ENCODE measurements around the gene GJC2. TPM values are rescaled to one million over a fixed set of nuclear protein-coding genes. Genes with fewer than 3 reads are reported as not detected.

GJC2 gene
- total RNA-seq, 1 experiment from 2014 or later, result 0.72 TPM

DNA sequence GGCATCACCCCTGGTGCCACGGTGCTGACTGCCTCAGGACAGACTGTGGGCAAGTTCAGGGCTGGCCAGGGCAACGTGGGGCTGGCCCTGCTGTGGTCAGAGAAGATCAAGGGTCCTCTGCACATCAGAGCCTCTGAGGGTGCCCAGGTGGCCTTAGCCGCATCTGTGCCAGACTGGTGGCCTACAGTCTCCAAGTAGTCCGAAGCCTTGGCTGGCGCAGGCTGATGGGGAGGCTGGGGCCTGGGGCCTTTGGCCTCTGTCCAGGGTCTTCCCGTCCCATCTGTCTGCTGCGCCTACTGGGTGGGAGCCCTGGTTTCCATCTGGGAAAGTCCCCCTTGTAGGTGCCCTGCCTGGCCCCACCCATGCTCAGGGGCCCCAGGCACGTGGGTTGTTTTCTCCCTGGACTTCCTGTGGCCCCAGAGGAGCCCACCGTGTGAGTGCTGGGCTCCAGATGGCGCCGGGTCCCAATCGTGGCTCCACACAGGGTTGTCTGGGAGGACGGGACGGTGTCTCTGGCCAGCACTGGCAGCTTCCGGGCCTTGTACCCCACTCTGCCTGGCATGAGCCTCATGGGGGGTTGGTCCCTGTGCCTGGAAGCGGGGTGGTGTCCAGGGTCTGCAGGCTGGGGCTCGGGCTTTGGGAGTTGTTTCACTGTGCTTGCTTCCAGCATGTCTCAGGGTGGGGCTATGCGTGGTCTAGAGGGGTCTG is 25.7 kb downstream of the GJC2 start:
- no peaks in the 10 kb centered on the region for H3K4me1 Mint-ChIP-seq
- DNase-seq (ENCODE audit: low spot score), result no peak
- ChIA-PET CTCF (interaction anchor here (1.1 to 2.7 kb wide), 6 partner anchors 9 to 283 kb away, joined by 4 to 18 read pairs (median 12); partner anchors contain the start of gene IBA57), POLR2A (no interaction called here)
- ATAC-seq, result no peak
- H3K4me3 Mint-ChIP-seq, result no peak overlapping the region
- no peaks in the 10 kb centered on the region for H3K27me3 Mint-ChIP-seq (ENCODE audit: low read depth)
- no peaks in the 10 kb centered on the region for H3K9me3 Mint-ChIP-seq
- TF ChIP-seq EMX1 (CRISPR knock-in tag; IDR thresholded peaks at IDR 0.05) (no peak), JUN (CRISPR knock-in tag; IDR thresholded peaks at IDR 0.05) (no peak), ZNF317 (CRISPR knock-in tag; IDR thresholded peaks at IDR 0.05; ENCODE audit: borderline replicate concordance, low read depth) (no peak), RELA (CRISPR knock-in tag; IDR thresholded peaks at IDR 0.05; ENCODE audit: borderline replicate concordance) (no peak), ZNF219 (CRISPR knock-in tag; IDR thresholded peaks at IDR 0.05; ENCODE audit: borderline replicate concordance) (no peak)
- no peak overlapping the region for H3K27ac Mint-ChIP-seq
- no peaks in the 10 kb centered on the region for H3K36me3 Mint-ChIP-seq

DNA sequence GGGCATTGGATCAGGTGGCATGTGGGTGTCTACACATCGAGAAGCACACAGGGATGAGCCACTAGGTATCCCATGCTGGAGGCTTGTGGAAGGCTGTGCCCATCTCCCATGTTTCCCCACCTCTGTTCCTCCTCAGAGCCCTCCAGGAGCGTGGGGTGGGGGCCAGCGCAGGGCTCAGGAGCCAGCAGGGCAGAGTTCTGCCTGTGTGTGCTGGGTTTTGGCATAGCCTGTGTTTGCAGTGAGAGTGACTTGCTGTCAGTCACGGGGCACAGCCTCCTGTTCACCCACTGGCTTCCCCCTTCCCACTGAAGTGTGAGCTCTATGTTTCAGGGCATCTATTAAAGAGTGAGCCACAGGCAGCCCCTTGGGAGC is 26.3 kb downstream of the GJC2 start:
- no peak overlapping the region for H3K27ac Mint-ChIP-seq
- no peaks in the 10 kb centered on the region for H3K4me1 Mint-ChIP-seq
- H3K27me3 Mint-ChIP-seq (ENCODE audit: low read depth), result no peaks in the 10 kb centered on the region
- DNase-seq (ENCODE audit: low spot score) (no peak), ATAC-seq (no peak)
- H3K9me3 Mint-ChIP-seq, result no peaks in the 10 kb centered on the region
- POLR2A ChIA-PET, result no interaction called here
- CTCF ChIA-PET, result interaction anchor here (0.9 to 1.3 kb wide), 2 partner anchors 11 to 45 kb away, joined by 3 read pairs; no protein-coding TSS in a partner anchor
- H3K36me3 Mint-ChIP-seq, result no peaks in the 10 kb centered on the region
- no peak overlapping the region for H3K4me3 Mint-ChIP-seq
- TF ChIP-seq, protein P1, sequence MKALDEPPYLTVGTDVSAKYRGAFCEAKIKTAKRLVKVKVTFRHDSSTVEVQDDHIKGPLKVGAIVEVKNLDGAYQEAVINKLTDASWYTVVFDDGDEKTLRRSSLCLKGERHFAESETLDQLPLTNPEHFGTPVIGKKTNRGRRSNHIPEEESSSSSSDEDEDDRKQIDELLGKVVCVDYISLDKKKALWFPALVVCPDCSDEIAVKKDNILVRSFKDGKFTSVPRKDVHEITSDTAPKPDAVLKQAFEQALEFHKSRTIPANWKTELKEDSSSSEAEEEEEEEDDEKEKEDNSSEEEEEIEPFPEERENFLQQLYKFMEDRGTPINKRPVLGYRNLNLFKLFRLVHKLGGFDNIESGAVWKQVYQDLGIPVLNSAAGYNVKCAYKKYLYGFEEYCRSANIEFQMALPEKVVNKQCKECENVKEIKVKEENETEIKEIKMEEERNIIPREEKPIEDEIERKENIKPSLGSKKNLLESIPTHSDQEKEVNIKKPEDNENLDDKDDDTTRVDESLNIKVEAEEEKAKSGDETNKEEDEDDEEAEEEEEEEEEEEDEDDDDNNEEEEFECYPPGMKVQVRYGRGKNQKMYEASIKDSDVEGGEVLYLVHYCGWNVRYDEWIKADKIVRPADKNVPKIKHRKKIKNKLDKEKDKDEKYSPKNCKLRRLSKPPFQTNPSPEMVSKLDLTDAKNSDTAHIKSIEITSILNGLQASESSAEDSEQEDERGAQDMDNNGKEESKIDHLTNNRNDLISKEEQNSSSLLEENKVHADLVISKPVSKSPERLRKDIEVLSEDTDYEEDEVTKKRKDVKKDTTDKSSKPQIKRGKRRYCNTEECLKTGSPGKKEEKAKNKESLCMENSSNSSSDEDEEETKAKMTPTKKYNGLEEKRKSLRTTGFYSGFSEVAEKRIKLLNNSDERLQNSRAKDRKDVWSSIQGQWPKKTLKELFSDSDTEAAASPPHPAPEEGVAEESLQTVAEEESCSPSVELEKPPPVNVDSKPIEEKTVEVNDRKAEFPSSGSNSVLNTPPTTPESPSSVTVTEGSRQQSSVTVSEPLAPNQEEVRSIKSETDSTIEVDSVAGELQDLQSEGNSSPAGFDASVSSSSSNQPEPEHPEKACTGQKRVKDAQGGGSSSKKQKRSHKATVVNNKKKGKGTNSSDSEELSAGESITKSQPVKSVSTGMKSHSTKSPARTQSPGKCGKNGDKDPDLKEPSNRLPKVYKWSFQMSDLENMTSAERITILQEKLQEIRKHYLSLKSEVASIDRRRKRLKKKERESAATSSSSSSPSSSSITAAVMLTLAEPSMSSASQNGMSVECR (CRISPR knock-in tag; IDR thresholded peaks at IDR 0.05; ENCODE audit: borderline replicate concordance), result no peak
- TF ChIP-seq, protein P2, sequence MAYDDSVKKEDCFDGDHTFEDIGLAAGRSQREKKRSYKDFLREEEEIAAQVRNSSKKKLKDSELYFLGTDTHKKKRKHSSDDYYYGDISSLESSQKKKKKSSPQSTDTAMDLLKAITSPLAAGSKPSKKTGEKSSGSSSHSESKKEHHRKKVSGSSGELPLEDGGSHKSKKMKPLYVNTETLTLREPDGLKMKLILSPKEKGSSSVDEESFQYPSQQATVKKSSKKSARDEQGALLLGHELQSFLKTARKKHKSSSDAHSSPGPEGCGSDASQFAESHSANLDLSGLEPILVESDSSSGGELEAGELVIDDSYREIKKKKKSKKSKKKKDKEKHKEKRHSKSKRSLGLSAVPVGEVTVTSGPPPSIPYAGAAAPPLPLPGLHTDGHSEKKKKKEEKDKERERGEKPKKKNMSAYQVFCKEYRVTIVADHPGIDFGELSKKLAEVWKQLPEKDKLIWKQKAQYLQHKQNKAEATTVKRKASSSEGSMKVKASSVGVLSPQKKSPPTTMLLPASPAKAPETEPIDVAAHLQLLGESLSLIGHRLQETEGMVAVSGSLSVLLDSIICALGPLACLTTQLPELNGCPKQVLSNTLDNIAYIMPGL (CRISPR knock-in tag; IDR thresholded peaks at IDR 0.05), result no peak
- TF ChIP-seq ELF4 (CRISPR knock-in tag; IDR thresholded peaks at IDR 0.05; ENCODE audit: low read depth), result no peak
- TF ChIP-seq HMGA2 (CRISPR knock-in tag; IDR thresholded peaks at IDR 0.05), result no peak
- no peak for TF ChIP-seq RELA (CRISPR knock-in tag; IDR thresholded peaks at IDR 0.05; ENCODE audit: borderline replicate concordance)
- no peak for TF ChIP-seq RORB (CRISPR knock-in tag; IDR thresholded peaks at IDR 0.05)
- no peak for TF ChIP-seq ZNF263 (CRISPR knock-in tag; IDR thresholded peaks at IDR 0.05; ENCODE audit: low read depth)
- TF ChIP-seq TEAD1 (CRISPR knock-in tag; IDR thresholded peaks at IDR 0.05), result no peak
- TF ChIP-seq MXD4 (CRISPR knock-in tag; IDR thresholded peaks at IDR 0.05; ENCODE audit: borderline replicate concordance), result no peak
- no peak for TF ChIP-seq GRHL2 (CRISPR knock-in tag; IDR thresholded peaks at IDR 0.05; ENCODE audit: insufficient replicate concordance, severe bottlenecking)
- TF ChIP-seq, protein P3, sequence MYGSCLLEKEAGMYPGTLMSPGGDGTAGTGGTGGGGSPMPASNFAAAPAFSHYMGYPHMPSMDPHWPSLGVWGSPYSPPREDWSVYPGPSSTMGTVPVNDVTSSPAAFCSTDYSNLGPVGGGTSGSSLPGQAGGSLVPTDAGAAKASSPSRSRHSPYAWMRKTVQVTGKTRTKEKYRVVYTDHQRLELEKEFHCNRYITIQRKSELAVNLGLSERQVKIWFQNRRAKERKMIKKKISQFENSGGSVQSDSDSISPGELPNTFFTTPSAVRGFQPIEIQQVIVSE (CRISPR knock-in tag; IDR thresholded peaks at IDR 0.05; ENCODE audit: borderline replicate concordance), result no peak
- TF ChIP-seq, protein P4, sequence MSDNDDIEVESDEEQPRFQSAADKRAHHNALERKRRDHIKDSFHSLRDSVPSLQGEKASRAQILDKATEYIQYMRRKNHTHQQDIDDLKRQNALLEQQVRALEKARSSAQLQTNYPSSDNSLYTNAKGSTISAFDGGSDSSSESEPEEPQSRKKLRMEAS (CRISPR knock-in tag; IDR thresholded peaks at IDR 0.05), result no peak
- TF ChIP-seq, protein P5, sequence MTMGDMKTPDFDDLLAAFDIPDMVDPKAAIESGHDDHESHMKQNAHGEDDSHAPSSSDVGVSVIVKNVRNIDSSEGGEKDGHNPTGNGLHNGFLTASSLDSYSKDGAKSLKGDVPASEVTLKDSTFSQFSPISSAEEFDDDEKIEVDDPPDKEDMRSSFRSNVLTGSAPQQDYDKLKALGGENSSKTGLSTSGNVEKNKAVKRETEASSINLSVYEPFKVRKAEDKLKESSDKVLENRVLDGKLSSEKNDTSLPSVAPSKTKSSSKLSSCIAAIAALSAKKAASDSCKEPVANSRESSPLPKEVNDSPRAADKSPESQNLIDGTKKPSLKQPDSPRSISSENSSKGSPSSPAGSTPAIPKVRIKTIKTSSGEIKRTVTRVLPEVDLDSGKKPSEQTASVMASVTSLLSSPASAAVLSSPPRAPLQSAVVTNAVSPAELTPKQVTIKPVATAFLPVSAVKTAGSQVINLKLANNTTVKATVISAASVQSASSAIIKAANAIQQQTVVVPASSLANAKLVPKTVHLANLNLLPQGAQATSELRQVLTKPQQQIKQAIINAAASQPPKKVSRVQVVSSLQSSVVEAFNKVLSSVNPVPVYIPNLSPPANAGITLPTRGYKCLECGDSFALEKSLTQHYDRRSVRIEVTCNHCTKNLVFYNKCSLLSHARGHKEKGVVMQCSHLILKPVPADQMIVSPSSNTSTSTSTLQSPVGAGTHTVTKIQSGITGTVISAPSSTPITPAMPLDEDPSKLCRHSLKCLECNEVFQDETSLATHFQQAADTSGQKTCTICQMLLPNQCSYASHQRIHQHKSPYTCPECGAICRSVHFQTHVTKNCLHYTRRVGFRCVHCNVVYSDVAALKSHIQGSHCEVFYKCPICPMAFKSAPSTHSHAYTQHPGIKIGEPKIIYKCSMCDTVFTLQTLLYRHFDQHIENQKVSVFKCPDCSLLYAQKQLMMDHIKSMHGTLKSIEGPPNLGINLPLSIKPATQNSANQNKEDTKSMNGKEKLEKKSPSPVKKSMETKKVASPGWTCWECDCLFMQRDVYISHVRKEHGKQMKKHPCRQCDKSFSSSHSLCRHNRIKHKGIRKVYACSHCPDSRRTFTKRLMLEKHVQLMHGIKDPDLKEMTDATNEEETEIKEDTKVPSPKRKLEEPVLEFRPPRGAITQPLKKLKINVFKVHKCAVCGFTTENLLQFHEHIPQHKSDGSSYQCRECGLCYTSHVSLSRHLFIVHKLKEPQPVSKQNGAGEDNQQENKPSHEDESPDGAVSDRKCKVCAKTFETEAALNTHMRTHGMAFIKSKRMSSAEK (CRISPR knock-in tag; IDR thresholded peaks at IDR 0.05; ENCODE audit: borderline replicate concordance), result no peak
- TF ChIP-seq, protein P6, sequence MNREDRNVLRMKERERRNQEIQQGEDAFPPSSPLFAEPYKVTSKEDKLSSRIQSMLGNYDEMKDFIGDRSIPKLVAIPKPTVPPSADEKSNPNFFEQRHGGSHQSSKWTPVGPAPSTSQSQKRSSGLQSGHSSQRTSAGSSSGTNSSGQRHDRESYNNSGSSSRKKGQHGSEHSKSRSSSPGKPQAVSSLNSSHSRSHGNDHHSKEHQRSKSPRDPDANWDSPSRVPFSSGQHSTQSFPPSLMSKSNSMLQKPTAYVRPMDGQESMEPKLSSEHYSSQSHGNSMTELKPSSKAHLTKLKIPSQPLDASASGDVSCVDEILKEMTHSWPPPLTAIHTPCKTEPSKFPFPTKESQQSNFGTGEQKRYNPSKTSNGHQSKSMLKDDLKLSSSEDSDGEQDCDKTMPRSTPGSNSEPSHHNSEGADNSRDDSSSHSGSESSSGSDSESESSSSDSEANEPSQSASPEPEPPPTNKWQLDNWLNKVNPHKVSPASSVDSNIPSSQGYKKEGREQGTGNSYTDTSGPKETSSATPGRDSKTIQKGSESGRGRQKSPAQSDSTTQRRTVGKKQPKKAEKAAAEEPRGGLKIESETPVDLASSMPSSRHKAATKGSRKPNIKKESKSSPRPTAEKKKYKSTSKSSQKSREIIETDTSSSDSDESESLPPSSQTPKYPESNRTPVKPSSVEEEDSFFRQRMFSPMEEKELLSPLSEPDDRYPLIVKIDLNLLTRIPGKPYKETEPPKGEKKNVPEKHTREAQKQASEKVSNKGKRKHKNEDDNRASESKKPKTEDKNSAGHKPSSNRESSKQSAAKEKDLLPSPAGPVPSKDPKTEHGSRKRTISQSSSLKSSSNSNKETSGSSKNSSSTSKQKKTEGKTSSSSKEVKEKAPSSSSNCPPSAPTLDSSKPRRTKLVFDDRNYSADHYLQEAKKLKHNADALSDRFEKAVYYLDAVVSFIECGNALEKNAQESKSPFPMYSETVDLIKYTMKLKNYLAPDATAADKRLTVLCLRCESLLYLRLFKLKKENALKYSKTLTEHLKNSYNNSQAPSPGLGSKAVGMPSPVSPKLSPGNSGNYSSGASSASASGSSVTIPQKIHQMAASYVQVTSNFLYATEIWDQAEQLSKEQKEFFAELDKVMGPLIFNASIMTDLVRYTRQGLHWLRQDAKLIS (CRISPR knock-in tag; IDR thresholded peaks at IDR 0.05; ENCODE audit: borderline replicate concordance), result no peak
